Activated CD4-positive, alpha-beta T cell treated with anti-CD3 and anti-CD28 coated beads for 1 hour (primary cell): Measurements from ENCODE around the gene ERC2.

Experiments used
- DNase-seq: peaks from one replicate; pipeline ENCODE4 v3.0.0-alpha.2; 2020

The ERC2 gene

DNA sequence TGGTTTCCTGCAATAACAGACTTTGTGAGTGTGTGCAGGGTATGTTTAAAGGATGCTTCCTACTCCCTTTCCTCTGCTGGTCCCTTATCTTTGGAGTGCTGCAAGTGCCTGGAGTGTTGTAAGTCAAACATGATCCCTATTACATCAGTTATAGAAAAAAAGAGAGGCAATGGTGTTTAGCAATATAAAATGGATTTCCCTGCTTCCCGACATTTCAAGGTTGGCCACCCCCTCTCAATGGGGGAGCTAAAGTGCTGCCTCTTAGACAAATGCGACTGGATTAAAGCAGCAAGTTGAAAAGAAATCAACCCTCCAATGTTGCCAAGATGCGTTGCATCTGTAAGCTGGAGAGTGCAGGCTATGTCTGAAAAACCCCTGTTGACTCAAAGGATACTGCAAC, 778.1 kb downstream of the ERC2 start:
- no peak for DNase-seq

DNA sequence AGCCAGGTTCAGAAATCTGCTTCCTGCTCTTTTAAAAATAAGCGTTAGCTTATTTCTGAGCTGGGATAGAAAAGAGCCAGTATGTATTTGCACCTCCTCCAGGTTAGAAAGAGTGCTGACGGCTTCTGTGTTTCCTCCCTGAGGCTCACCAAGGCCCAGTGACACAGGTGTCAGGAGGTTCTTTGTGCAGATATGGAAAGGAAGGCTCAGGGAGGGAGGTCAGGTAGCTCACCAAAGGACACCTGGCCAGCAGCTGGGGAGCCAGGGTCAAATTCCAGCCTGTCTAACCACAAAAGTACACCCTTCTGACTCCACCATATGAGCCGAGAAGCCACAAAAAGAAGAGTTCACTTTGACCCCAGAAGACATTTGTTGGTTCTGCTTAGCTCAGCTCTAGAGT, 780.1 kb downstream of the ERC2 start:
- DNase-seq = no peak

GRCh38 chr3:55687526-55687925, 780.7 kb downstream of the ERC2 start:
- DNase-seq = no peak

- DNase-seq = no peak
These were observed 781.6 kb downstream of the ERC2 start for GRCh38 chr3:55686426-55687254.

DNA sequence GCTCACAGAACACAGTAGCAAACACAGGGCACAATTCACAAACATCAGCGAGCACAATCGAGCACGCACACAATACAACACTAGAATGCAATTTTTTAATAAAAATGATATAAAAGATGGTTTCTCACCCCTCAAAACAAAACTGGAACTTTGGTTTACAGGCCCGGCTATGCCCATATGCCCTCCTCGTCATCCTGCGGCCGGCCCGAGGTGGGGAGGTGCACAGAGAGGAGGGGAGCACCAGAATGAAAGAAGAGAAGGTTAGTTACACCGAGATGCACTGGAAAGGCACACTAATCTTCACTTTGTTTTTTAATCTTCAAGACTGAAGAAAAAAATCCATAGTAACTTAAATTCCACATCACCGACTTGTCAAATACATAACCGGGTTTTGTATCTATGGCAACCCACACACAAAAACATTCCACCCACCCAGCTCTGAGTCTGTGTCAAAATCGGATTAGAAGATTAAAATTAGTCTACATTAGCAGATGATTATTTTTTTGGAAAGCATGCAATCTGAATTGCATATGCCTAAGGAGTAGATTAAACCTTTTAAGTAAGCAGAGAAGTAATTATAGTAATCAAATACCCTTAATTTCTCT, 784.5 kb downstream of the ERC2 start:
- no peak for DNase-seq

- no peak for DNase-seq
These were observed 785.8 kb downstream of the ERC2 start for GRCh38 chr3:55682461-55682860.

- no peak for DNase-seq
These were observed 789.6 kb downstream of the ERC2 start for GRCh38 chr3:55678546-55679216.

GRCh38 chr3:55676643-55677042, 791.6 kb downstream of the ERC2 start:
- DNase-seq = no peak

DNA sequence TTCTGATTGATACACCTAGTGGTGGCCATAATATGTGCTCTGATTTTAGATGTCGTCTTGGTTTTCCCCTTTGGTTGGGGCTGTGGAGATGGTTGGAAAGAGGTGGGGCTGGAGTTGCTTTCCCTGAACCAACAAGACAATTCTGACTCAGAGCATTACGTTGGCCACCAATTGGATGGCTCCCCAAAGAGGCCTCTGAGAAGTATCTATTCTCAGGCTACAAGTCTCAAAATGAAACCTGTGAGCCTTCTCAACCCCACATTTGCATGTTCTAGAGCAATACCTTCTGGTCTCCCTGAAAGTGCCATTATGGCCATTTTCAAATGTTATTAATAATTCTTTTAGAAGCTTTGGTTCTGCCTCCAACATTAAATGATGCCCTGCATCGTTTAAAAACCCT, 792.8 kb downstream of the ERC2 start:
- no peak for DNase-seq

DNA sequence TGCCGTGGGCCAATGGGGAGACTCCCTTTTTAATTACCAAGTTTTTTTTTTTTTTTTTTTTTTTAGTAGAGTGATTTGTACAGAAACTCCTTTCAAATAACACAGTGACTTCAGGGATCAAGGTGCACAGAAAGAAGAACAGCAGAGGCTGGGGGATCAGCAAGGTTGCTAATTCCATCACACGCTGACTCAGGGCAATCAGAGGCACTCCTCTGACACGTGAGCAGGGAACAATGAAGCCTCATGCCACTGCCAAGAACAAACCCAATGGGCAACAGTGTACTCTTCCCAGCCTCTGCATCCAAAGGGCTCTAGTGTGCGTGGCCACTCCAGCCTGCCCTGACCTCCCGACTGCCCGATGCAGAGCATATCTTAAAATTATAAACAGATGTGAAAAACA, 794.5 kb downstream of the ERC2 start:
- no peak for DNase-seq

GRCh38 chr3:55669133-55669532, 799.1 kb downstream of the ERC2 start:
- no peak for DNase-seq

DNA sequence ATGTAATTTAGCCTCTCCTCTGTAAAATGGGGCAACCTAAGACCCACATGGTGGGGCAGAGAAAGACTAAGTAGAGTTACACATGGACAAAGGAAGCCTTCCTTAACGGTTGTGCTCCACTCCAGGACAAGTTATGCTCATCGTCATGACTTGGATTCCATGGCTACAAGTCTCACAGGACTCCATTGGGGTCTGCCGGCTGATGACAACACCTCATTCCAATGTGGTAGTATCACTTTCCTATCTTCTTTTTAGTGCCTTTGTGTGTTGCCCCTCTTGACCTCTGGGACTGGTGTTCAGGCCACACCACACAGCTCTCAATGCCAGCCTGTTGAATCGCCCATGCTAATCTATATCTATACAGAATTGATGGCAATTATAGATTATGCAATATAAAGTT, 799.9 kb downstream of the ERC2 start:
- no peak for DNase-seq

DNA sequence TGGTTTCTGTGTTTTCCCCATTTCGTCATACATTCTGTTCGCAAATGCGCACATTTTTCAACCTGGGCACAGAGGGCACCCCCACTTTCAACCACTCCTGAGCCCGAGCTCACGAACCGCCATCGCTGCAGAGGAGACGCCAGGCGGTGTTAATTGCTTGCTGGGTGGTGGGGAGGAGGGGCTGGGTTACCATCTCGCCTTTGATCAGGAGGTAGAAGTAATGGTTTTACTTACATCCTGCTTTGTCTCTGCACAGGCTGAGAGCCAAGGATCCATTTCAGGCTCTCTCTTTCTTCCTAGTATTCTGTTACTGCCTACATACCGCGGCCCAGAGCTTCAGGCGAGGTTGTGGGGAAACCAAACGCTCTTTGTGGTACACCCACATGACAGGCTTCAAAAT, 803.9 kb downstream of the ERC2 start:
- DNase-seq = no peak

- no peak for DNase-seq
These were observed 805.6 kb downstream of the ERC2 start for GRCh38 chr3:55662683-55663082.

- no peak for DNase-seq
These were observed 806.7 kb downstream of the ERC2 start for GRCh38 chr3:55661571-55661970.

- no peak for DNase-seq
These were observed 807.1 kb downstream of the ERC2 start for GRCh38 chr3:55661141-55661540.

DNA sequence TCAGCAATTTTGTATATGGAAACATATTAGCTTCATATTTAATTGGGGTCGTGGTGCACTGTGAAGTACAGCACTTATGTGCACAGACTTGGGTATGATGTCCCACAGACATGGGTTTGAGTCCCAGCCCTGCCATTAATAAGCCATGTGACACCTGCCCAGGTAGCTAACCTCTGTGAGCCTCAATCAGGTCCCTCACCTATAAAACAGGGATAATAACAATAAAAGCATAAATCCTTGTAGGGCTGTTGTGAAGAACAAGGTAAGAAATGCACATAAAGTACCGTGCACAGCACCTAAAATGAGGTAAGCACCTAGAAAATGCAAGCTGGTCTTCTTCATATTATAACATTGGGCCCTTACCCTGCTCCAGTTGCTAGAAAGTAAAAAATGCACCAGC, 807.6 kb downstream of the ERC2 start:
- DNase-seq = no peak

DNA sequence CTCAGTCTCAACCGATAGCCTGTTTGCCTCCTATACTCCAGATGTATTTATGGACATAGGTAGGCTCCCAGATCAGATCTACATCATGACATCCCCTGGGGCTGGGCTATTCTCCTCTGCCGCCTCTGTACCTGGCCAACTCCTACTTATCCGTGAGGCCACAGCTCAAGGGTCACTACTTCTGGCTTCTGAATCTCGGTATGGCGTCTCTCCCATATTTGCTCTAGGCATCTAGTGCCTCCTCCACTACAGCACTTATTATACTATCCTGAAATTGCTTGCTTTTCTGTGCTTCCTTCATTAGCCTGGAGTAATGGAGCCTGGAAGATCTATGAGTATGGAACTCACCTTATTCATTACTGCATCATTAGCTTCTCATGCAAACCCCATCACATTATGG, 808.6 kb downstream of the ERC2 start:
- DNase-seq = no peak

DNA sequence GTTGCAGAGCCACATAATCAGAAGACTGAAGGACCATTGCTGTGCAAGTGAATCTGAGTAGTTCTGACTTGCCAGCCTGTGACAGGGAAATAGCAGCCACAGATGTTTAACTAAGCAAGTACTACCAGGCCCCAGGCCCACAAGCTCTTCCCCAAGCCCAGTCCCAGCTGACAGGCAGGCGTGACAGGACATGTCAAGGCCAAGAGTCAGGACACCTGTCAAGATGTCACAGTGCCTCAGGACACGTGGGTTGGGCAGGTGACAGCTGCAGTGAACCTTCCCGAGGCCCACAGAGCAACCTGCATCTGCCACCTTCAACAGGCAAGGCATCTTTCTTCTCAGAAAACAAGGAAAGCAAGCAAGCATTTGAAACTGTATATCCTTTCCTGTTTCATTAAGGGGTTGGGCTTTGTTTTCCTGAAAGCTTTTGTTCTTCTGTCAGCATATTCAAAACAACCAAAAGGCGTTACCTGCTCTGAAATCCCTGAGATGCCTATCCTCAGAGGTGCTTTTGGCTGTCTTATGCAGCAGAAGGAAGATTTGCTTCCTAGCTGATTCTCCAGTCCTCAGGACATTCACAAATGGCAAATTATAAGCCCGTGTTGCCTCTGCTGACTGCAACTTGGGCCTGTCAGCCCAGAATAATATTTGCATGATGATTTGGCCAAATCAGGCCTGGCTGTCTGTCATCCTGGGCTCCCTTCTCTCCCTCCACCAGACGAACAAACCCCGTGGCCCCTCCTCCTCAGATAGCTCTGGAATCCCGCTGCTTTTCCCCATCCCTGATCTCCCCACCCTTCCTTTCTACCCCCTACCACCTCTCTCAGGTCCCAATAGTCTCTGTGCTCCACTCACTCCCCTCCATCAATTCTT, 809.3 kb downstream of the ERC2 start:
- no peak for DNase-seq

DNA sequence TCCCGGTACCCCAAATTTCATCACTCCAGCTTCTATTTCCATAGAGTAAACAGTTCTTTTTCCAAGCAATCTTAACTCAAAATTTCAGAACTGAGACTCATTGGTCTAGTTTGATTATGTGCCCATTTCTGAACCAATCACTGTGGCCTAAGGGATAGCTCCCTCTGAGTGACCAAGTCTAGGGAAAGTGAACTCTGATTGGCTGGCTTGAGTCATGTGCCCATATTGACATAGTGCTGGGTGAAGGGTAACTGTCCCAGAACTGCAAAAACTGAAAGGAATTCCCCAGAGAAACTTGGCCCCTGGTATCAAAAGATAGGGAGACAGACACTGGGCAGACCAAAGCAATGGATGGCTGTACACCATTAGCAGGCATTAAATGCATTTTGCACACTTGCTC, 810.0 kb downstream of the ERC2 start:
- no peak for DNase-seq

DNA sequence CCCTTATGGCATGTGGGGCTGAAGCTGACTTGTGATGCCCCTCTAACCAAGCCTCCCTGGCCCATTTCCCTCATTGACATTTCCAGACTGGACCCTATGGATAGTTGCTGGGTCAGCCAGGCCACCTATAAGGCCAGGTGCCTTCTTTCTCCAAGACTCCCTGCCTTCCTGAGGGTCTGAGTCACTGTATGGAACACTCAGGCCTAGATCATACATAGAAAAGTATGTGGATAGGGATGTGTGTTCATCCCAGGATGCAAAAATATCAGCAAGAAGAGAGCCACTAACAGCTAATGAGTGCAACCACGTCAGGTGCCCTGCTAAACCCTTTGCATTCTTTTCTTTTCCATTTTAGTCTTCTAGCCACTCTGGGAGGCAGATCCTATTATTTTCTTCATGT, 812.7 kb downstream of the ERC2 start:
- DNase-seq = no peak

- DNase-seq = no peak
These were observed 814.0 kb downstream of the ERC2 start for GRCh38 chr3:55654123-55654760.

- DNase-seq = no peak
These were observed 817.3 kb downstream of the ERC2 start for GRCh38 chr3:55651011-55651410.
